Measurements from ENCODE around the gene FGF23. TPM values are rescaled to one million over a fixed set of nuclear protein-coding genes. Genes with fewer than 3 reads are reported as not detected.

FGF23 gene
- total and polyA plus RNA-seq, 2 donors (not counting 1 experiment from before 2014, with no cell fraction given) = not detected

DNA sequence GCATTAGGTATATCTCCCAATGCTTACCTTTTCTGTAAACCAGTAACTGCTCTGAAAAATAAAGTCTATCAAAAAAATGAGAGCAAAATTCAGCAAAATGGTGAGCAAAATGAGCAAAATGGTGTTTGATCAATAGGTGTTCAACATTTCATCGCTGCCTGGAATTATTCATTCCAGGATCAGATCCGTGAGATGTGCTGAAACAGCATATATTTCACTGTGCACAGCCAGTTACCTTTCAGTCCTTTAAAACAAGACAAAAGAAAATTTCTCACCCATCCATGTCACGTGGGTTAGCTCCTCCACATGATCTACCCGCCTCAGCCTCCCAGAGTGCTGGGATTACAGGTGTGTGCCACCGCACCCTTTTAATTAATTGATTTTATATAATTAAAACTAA lies 8.1 kb upstream of the FGF23 start:
- H4K20me1 ChIP-seq (ENCODE audit: control insufficient read depth, extremely low read depth, insufficient read depth, low read length) = no peaks in the 10 kb centered on the region
- no peak overlapping the region for H3K4me2 ChIP-seq (ENCODE audit: extremely low read depth, insufficient read depth, low read length)
- no peak overlapping the region for H3K9ac ChIP-seq (ENCODE audit: insufficient read depth, low read length)
- no peaks in the 10 kb centered on the region for H3K9me3 ChIP-seq (ENCODE audit: control insufficient read depth, insufficient read depth, low read depth, low read length)
- H3K27me3 ChIP-seq (ENCODE audit: control insufficient read depth, insufficient read depth, low read length) = no peaks in the 10 kb centered on the region
- no peak for DNase-seq (ENCODE audit: low read depth in 2 of 2)
- TF ChIP-seq EZH2 (IDR thresholded peaks at IDR 0.05; ENCODE audit: low read length, missing control alignments) (no peak), CTCF (conservative IDR thresholded peaks at IDR 0.05 in 1 of 2, IDR thresholded peaks at IDR 0.05 in 1 of 2; ENCODE audit: low read depth in 1 of 2, low read length in 2 of 2) (no peak)
- H3K4me3 ChIP-seq (replicated peaks in 1 of 4; ENCODE audit: control extremely low read depth in 1 of 4, insufficient read depth in 1 of 4, low read depth in 3 of 4, low read length in 4 of 4) = no peak overlapping the region
- no peaks in the 10 kb centered on the region for H3K36me3 ChIP-seq (ENCODE audit: control insufficient read depth, insufficient read depth, low read length)
- no peak overlapping the region for H3K27ac ChIP-seq (ENCODE audit: insufficient read depth, low read length)
- H3K79me2 ChIP-seq (ENCODE audit: control insufficient read depth, insufficient read depth, low read length) = no peaks in the 10 kb centered on the region
- no peaks in the 10 kb centered on the region for H3K4me1 ChIP-seq (ENCODE audit: control insufficient read depth, extremely low read depth, insufficient read depth, low read length)
- no peak overlapping the region for H2AFZ ChIP-seq (ENCODE audit: low read length)

GRCh38 chr12:4386801-4387200 lies 7.3 kb upstream of the FGF23 start:
- DNase-seq (ENCODE audit: low read depth in 2 of 2) = no peak
- Histone ChIP-seq H3K36me3 (ENCODE audit: control insufficient read depth, insufficient read depth, low read length) (no peaks in the 10 kb centered on the region), H2AFZ (ENCODE audit: low read length) (no peak overlapping the region), H3K79me2 (ENCODE audit: control insufficient read depth, insufficient read depth, low read length) (no peaks in the 10 kb centered on the region), H3K9ac (ENCODE audit: insufficient read depth, low read length) (no peak overlapping the region), H3K4me1 (ENCODE audit: control insufficient read depth, extremely low read depth, insufficient read depth, low read length) (no peaks in the 10 kb centered on the region), H3K27me3 (ENCODE audit: control insufficient read depth, insufficient read depth, low read length) (no peaks in the 10 kb centered on the region), H3K4me3 (replicated peaks in 1 of 4; ENCODE audit: control extremely low read depth in 1 of 4, insufficient read depth in 1 of 4, low read depth in 3 of 4, low read length in 4 of 4) (no peak overlapping the region), H3K9me3 (ENCODE audit: control insufficient read depth, insufficient read depth, low read depth, low read length) (no peaks in the 10 kb centered on the region), H4K20me1 (ENCODE audit: control insufficient read depth, extremely low read depth, insufficient read depth, low read length) (no peaks in the 10 kb centered on the region), H3K27ac (ENCODE audit: insufficient read depth, low read length) (no peak overlapping the region), H3K4me2 (ENCODE audit: extremely low read depth, insufficient read depth, low read length) (no peak overlapping the region)
- TF ChIP-seq EZH2 (IDR thresholded peaks at IDR 0.05; ENCODE audit: low read length, missing control alignments) = no peak
- no peak for TF ChIP-seq CTCF (conservative IDR thresholded peaks at IDR 0.05 in 1 of 2, IDR thresholded peaks at IDR 0.05 in 1 of 2; ENCODE audit: low read depth in 1 of 2, low read length in 2 of 2)

DNA sequence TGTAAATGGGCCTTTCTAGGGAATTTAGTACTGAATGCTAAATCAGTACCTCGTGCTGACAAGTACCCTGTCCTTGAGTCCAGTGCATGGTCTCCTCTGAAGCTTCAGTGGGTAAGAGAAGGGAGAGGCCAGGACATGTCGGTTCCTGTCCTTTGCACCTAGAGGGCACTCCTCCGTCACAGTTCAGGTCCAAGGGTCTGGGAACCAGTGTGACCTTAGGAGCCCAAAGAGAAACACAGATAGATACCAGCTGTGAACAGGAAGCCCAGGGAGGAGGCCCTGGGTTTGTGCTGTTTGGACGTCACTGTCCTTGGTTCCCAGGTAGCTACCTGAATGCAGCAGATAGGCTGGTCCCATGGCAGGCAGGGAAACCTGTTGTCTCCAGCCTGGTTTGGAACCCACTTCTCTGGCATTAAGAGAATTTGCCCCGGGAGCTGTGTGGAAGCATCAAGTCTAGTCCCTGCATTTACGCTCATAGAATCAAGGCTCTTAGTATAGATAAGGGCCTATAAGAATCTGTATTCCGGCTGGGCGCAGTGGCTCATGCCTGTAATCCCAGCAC lies 3.9 kb upstream of the FGF23 start:
- no peak for DNase-seq (ENCODE audit: low read depth in 2 of 2)
- Histone ChIP-seq H2AFZ (ENCODE audit: low read length) (no peak overlapping the region), H3K9me3 (ENCODE audit: control insufficient read depth, insufficient read depth, low read depth, low read length) (no peaks in the 10 kb centered on the region), H3K36me3 (ENCODE audit: control insufficient read depth, insufficient read depth, low read length) (no peaks in the 10 kb centered on the region), H3K4me1 (ENCODE audit: control insufficient read depth, extremely low read depth, insufficient read depth, low read length) (no peaks in the 10 kb centered on the region), H3K4me2 (ENCODE audit: extremely low read depth, insufficient read depth, low read length) (no peak overlapping the region), H3K4me3 (replicated peaks in 1 of 4; ENCODE audit: control extremely low read depth in 1 of 4, insufficient read depth in 1 of 4, low read depth in 3 of 4, low read length in 4 of 4) (no peak overlapping the region), H3K9ac (ENCODE audit: insufficient read depth, low read length) (no peak overlapping the region), H3K27ac (ENCODE audit: insufficient read depth, low read length) (no peak overlapping the region), H3K79me2 (ENCODE audit: control insufficient read depth, insufficient read depth, low read length) (no peaks in the 10 kb centered on the region), H3K27me3 (ENCODE audit: control insufficient read depth, insufficient read depth, low read length) (peaks cover 6% of the 10 kb centered on the region), H4K20me1 (ENCODE audit: control insufficient read depth, extremely low read depth, insufficient read depth, low read length) (no peaks in the 10 kb centered on the region)
- no peak for TF ChIP-seq EZH2 (IDR thresholded peaks at IDR 0.05; ENCODE audit: low read length, missing control alignments)
- TF ChIP-seq CTCF (conservative IDR thresholded peaks at IDR 0.05 in 1 of 2, IDR thresholded peaks at IDR 0.05 in 1 of 2; ENCODE audit: low read depth in 1 of 2, low read length in 2 of 2) = no peak

Measured in fibroblast of lung (primary cell).